Nephron progenitor cell (in vitro differentiated cells): Measurements from ENCODE around the gene PLA2G12B.

Source experiments
- DNase-seq: peaks from one replicate; pipeline ENCODE4 v3.0.0; 2021
- H3K27ac Mint-ChIP-seq: 2 replicates; pipeline ENCODE4 v1.8.0; 2021; ENCODE audit warnings: mild to moderate bottlenecking, moderate library complexity, mixed read lengths
- H3K27me3 Mint-ChIP-seq: 2 replicates; pipeline ENCODE4 v1.8.0; 2021; ENCODE audit warnings: mild to moderate bottlenecking, low read depth, mixed read lengths; ENCODE audit not compliant: poor library complexity
- H3K36me3 Mint-ChIP-seq: 2 replicates; pipeline ENCODE4 v1.8.0; 2021; ENCODE audit warnings: low read depth, mixed read lengths
- H3K4me1 Mint-ChIP-seq: 2 replicates; pipeline ENCODE4 v1.8.0; 2021; ENCODE audit warnings: mixed read lengths
- H3K4me3 Mint-ChIP-seq: 2 replicates; pipeline ENCODE4 v1.8.0; 2021; ENCODE audit warnings: mild to moderate bottlenecking, moderate library complexity, mixed read lengths
- H3K9me3 Mint-ChIP-seq: 2 replicates; pipeline ENCODE4 v1.8.0; 2021; ENCODE audit warnings: mild to moderate bottlenecking, moderate library complexity, mixed read lengths
- CTCF ChIP-seq: fragments of 200-600 bp; sonication (generic); IDR thresholded peaks from 2 replicates; pipeline ENCODE4 v1.5.0; 2021; ENCODE audit warnings: antibody characterized with exemption

Gene PLA2G12B

GRCh38 chr10:72948762-72949161, 5.8 kb downstream of the PLA2G12B start:
- H3K27me3 Mint-ChIP-seq: no peaks in the 10 kb centered on the region
- H3K4me1 Mint-ChIP-seq: peaks cover 15% of the 10 kb centered on the region
- DNase-seq: no peak
- peaks cover 3% of the 10 kb centered on the region for H3K9me3 Mint-ChIP-seq
- no peak overlapping the region for H3K4me3 Mint-ChIP-seq
- TF ChIP-seq CTCF: no peak
- H3K36me3 Mint-ChIP-seq: no peaks in the 10 kb centered on the region
- H3K27ac Mint-ChIP-seq: no peak overlapping the region

- H3K27ac Mint-ChIP-seq: no peak overlapping the region
- TF ChIP-seq CTCF: no peak
- H3K4me3 Mint-ChIP-seq: no peak overlapping the region
- DNase-seq: no peak
- H3K36me3 Mint-ChIP-seq: no peaks in the 10 kb centered on the region
- H3K27me3 Mint-ChIP-seq: peaks cover 4% of the 10 kb centered on the region
- no peaks in the 10 kb centered on the region for H3K4me1 Mint-ChIP-seq
- peaks cover 3% of the 10 kb centered on the region for H3K9me3 Mint-ChIP-seq
These were observed 7.6 kb downstream of the PLA2G12B start for GRCh38 chr10:72946963-72947362.

- H3K36me3 Mint-ChIP-seq: no peaks in the 10 kb centered on the region
- no peaks in the 10 kb centered on the region for H3K4me1 Mint-ChIP-seq
- no peak for TF ChIP-seq CTCF
- no peak overlapping the region for H3K4me3 Mint-ChIP-seq
- H3K27me3 Mint-ChIP-seq: peaks cover 4% of the 10 kb centered on the region
- DNase-seq: no peak
- H3K9me3 Mint-ChIP-seq: peaks cover 3% of the 10 kb centered on the region
- no peak overlapping the region for H3K27ac Mint-ChIP-seq
These were observed 10.9 kb downstream of the PLA2G12B start for GRCh38 chr10:72943498-72944234.

- no peaks in the 10 kb centered on the region for H3K9me3 Mint-ChIP-seq
- H3K27ac Mint-ChIP-seq: no peak overlapping the region
- no peaks in the 10 kb centered on the region for H3K36me3 Mint-ChIP-seq
- H3K4me1 Mint-ChIP-seq: peaks cover 4% of the 10 kb centered on the region
- DNase-seq: no peak
- no peak overlapping the region for H3K4me3 Mint-ChIP-seq
- no peak for TF ChIP-seq CTCF
- H3K27me3 Mint-ChIP-seq: no peaks in the 10 kb centered on the region
These were observed 19.2 kb downstream of the PLA2G12B start for GRCh38 chr10:72935361-72935760.

- no peaks in the 10 kb centered on the region for H3K27me3 Mint-ChIP-seq
- H3K36me3 Mint-ChIP-seq: no peaks in the 10 kb centered on the region
- no peak overlapping the region for H3K27ac Mint-ChIP-seq
- no peaks in the 10 kb centered on the region for H3K9me3 Mint-ChIP-seq
- peaks cover 10% of the 10 kb centered on the region for H3K4me1 Mint-ChIP-seq
- no peak for DNase-seq
- TF ChIP-seq CTCF: no peak
- H3K4me3 Mint-ChIP-seq: no peak overlapping the region
These were observed 22.2 kb downstream of the PLA2G12B start for GRCh38 chr10:72932259-72933015.

- no peaks in the 10 kb centered on the region for H3K9me3 Mint-ChIP-seq
- no peaks in the 10 kb centered on the region for H3K27me3 Mint-ChIP-seq
- H3K4me1 Mint-ChIP-seq: peaks cover 12% of the 10 kb centered on the region
- TF ChIP-seq CTCF: no peak
- no peak overlapping the region for H3K4me3 Mint-ChIP-seq
- no peaks in the 10 kb centered on the region for H3K36me3 Mint-ChIP-seq
- DNase-seq: no peak
- no peak overlapping the region for H3K27ac Mint-ChIP-seq
These were observed 24.3 kb downstream of the PLA2G12B start for GRCh38 chr10:72930276-72930675.
